GM12891 (cell line): ENCODE measurements around the gene NINJ1.

ENCODE experiments used
- POLR2A ChIP-seq: IDR thresholded peaks from 2 replicates; pipeline ENCODE4 v1.6.1; 2011; ENCODE audit warnings: low read depth, low read length, control low read depth
- POLR2AphosphoS5 ChIP-seq: IDR thresholded peaks from 2 replicates; pipeline ENCODE4 v1.6.1; 2011; ENCODE audit warnings: low read depth, low read length, control low read depth
- SPI1 ChIP-seq: IDR thresholded peaks from 2 replicates; pipeline ENCODE4 v1.6.1; 2011; ENCODE audit warnings: low read depth, low read length, control low read depth
- TAF1 ChIP-seq: IDR thresholded peaks from 2 replicates; pipeline ENCODE4 v1.6.1; 2011; ENCODE audit warnings: low read depth, low read length, control low read depth

GRCh38 chr9:93178851-93179786, 45.1 kb upstream of the NINJ1 start:
- TF ChIP-seq POLR2AphosphoS5 (no peak), POLR2A (no peak), TAF1 (no peak), SPI1 (no peak)
